Measurements from ENCODE around the gene DDX25.

DNA sequence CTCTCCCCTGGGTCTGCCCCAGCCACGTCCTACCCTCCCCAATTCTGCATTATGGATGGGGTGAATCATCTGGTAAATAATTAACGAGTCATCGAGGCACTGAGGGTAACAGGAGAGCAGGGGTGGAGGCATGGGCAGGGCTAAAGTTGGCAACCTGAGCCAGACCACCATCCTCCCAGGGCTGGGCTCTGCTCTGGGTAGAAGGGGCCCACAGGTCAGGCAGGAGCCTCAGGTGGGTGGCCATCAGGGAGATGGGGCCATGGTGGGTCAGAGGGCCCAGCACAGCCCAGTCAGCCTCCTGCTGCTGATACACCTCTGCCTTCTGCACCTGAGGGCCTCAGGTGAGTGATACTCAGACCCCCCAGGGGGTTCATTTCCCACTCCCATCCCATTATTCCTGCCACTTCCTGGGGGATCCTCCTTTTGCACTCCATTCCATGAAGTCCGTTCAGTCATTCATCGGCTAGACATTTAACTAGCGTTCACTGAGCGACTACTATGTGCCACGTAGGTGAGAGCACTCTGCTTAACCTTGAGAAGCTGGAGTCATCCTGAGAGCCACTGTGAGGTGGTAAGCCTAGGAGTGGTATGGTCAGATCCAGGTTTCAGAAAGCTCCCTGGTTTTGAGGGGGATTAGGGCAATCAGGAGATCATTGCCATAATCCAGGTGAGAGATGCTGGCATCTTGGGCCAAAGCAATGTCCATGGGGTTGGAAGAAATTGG is 41.7 kb downstream of the DDX25 start, which contains the start of gene VSIG10L2:
- TF ChIP-seq, protein P1, sequence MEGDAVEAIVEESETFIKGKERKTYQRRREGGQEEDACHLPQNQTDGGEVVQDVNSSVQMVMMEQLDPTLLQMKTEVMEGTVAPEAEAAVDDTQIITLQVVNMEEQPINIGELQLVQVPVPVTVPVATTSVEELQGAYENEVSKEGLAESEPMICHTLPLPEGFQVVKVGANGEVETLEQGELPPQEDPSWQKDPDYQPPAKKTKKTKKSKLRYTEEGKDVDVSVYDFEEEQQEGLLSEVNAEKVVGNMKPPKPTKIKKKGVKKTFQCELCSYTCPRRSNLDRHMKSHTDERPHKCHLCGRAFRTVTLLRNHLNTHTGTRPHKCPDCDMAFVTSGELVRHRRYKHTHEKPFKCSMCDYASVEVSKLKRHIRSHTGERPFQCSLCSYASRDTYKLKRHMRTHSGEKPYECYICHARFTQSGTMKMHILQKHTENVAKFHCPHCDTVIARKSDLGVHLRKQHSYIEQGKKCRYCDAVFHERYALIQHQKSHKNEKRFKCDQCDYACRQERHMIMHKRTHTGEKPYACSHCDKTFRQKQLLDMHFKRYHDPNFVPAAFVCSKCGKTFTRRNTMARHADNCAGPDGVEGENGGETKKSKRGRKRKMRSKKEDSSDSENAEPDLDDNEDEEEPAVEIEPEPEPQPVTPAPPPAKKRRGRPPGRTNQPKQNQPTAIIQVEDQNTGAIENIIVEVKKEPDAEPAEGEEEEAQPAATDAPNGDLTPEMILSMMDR (IDR thresholded peaks at IDR 0.05 in 4 of 5, conservative IDR thresholded peaks at IDR 0.05 in 1 of 5), result no peak
- no peak for TF ChIP-seq POLR2A (IDR thresholded peaks at IDR 0.05)
